H9 (cell line): ENCODE results near the gene NCOR2. TPM values are rescaled to one million over a fixed set of nuclear protein-coding genes. Genes with fewer than 3 reads are reported as not detected.

Experiments
- DNase-seq: peaks from one replicate; pipeline ENCODE4 v3.0.0-alpha.2; 2017
- H2AFZ ChIP-seq: one replicate; pipeline ENCODE4 v1.6.1; 2013; ENCODE audit warnings: mild to moderate bottlenecking, low read length, control low read depth, moderate library complexity
- H2AK5ac ChIP-seq: 2 replicates; pipeline ENCODE4 v1.6.1; 2013; ENCODE audit warnings: low read length, control low read depth, mixed read lengths; ENCODE audit not compliant: insufficient read length
- H2BK120ac ChIP-seq: one replicate; pipeline ENCODE4 v1.6.1; 2013; ENCODE audit warnings: low read depth, mild to moderate bottlenecking, low read length, control low read depth, inconsistent platforms; ENCODE audit not compliant: poor library complexity, severe bottlenecking
- H2BK12ac ChIP-seq: 2 replicates; pipeline ENCODE4 v1.6.1; 2013; ENCODE audit warnings: low read length, control low read depth, mixed read lengths, low read depth; ENCODE audit not compliant: insufficient read length
- H2BK15ac ChIP-seq: 2 replicates; pipeline ENCODE4 v1.6.1; 2013; ENCODE audit warnings: low read depth, low read length, control low read depth
- H2BK20ac ChIP-seq: one replicate; pipeline ENCODE4 v1.6.1; 2013; ENCODE audit warnings: low read depth, mild to moderate bottlenecking, low read length, control low read depth, inconsistent platforms; ENCODE audit not compliant: poor library complexity, severe bottlenecking
- H2BK5ac ChIP-seq: 2 replicates; pipeline ENCODE4 v1.6.1; 2013; ENCODE audit warnings: low read length, control low read depth, mixed read lengths; ENCODE audit not compliant: insufficient read length
- H3K14ac ChIP-seq: 2 replicates; pipeline ENCODE4 v1.6.1; 2013; ENCODE audit warnings: low read length, control low read depth; ENCODE audit not compliant: insufficient read depth
- H3K18ac ChIP-seq: 2 replicates; pipeline ENCODE4 v1.6.1; 2013; ENCODE audit warnings: low read depth, mild to moderate bottlenecking, mixed read lengths, low read length, control low read depth; ENCODE audit not compliant: insufficient read length
- H3K23ac ChIP-seq: 2 replicates; pipeline ENCODE4 v1.6.1; 2013; ENCODE audit warnings: low read length, control low read depth, mixed read lengths, low read depth; ENCODE audit not compliant: insufficient read length
- H3K23me2 ChIP-seq: 2 replicates; pipeline ENCODE4 v1.6.1; 2013; ENCODE audit warnings: low read depth, mild to moderate bottlenecking, mixed read lengths, low read length, control low read depth; ENCODE audit not compliant: insufficient read length, poor library complexity, severe bottlenecking
- H3K27ac ChIP-seq: 2 replicates; pipeline ENCODE4 v1.5.1; 2013; ENCODE audit warnings: low read length, control low read depth, mixed read lengths, low read depth; ENCODE audit not compliant: insufficient read length
- H3K27me3 ChIP-seq: 2 replicates; pipeline ENCODE4 v1.6.1; 2013; ENCODE audit warnings: low read length, control low read depth, inconsistent platforms; ENCODE audit not compliant: insufficient read depth
- H3K4ac ChIP-seq: 2 replicates; pipeline ENCODE4 v1.6.1; 2013; ENCODE audit warnings: low read depth, mild to moderate bottlenecking, control low read depth, inconsistent platforms, low read length, moderate library complexity
- H3K4me1 ChIP-seq: 2 replicates; pipeline ENCODE4 v1.6.1; 2013; ENCODE audit warnings: low read length, control low read depth, inconsistent platforms; ENCODE audit not compliant: insufficient read depth
- H3K4me2 ChIP-seq: 2 replicates; pipeline ENCODE4 v1.6.1; 2013; ENCODE audit warnings: low read length, control low read depth, mixed read lengths; ENCODE audit not compliant: insufficient read length, insufficient read depth
- H3K56ac ChIP-seq: 2 replicates; pipeline ENCODE4 v1.6.1; 2013; ENCODE audit warnings: low read depth, mild to moderate bottlenecking, mixed read lengths, low read length, control low read depth; ENCODE audit not compliant: insufficient read length
- H3K79me1 ChIP-seq: 2 replicates; pipeline ENCODE4 v1.6.1; 2013; ENCODE audit warnings: low read depth, mild to moderate bottlenecking, moderate library complexity, low read length, control low read depth, inconsistent platforms; ENCODE audit not compliant: insufficient read depth, poor library complexity, severe bottlenecking
- H3K79me2 ChIP-seq: 2 replicates; pipeline ENCODE4 v1.6.1; 2013; ENCODE audit warnings: low read length, control low read depth, inconsistent platforms; ENCODE audit not compliant: insufficient read depth
- H3K9ac ChIP-seq: 2 replicates; pipeline ENCODE4 v1.6.1; 2013; ENCODE audit warnings: low read length, control low read depth, mixed read lengths; ENCODE audit not compliant: insufficient read length; ENCODE audit errors: extremely low read depth
- H3K9me3 ChIP-seq: one replicate; pipeline ENCODE4 v1.6.1; 2013; ENCODE audit warnings: low read depth, low read length, inconsistent platforms; ENCODE audit not compliant: control insufficient read depth
- H3T11ph ChIP-seq: one replicate; pipeline ENCODE4 v1.6.1; 2013; ENCODE audit warnings: mild to moderate bottlenecking, low read length, control low read depth, inconsistent platforms
- H4K20me1 ChIP-seq: one replicate; pipeline ENCODE4 v1.6.1; 2013; ENCODE audit not compliant: control insufficient read depth, insufficient read length, insufficient read depth
- H4K5ac ChIP-seq: 2 replicates; pipeline ENCODE4 v1.6.1; 2013; ENCODE audit warnings: low read depth, mild to moderate bottlenecking, mixed read lengths, low read length, control low read depth; ENCODE audit not compliant: insufficient read length
- H4K8ac ChIP-seq: replicated peaks from 2 replicates; pipeline ENCODE4 v1.6.1; 2013; ENCODE audit warnings: low read length, control low read depth, mixed read lengths, low read depth; ENCODE audit not compliant: insufficient read length
- H4K91ac ChIP-seq: 2 replicates; pipeline ENCODE4 v1.6.1; 2013; ENCODE audit warnings: low read depth, mild to moderate bottlenecking, moderate library complexity, mixed read lengths, low read length, control low read depth; ENCODE audit not compliant: insufficient read length
- H3K27ac Mint-ChIP-seq, 3 experiments: 2 replicates in 2 of 3; 3 replicates in 1 of 3; pipeline ENCODE4 v1.8.0; 2020 to 2021; ENCODE audit warnings: mixed read lengths in 3 of 3, mild to moderate bottlenecking in 1 of 3, moderate library complexity in 1 of 3
- H3K27me3 Mint-ChIP-seq: 2 replicates; pipeline ENCODE4 v1.8.0; 2021; ENCODE audit warnings: low read depth, mild to moderate bottlenecking, moderate library complexity, mixed read lengths
- H3K36me3 Mint-ChIP-seq, 3 experiments: 2 replicates in 2 of 3; 3 replicates in 1 of 3; pipeline ENCODE4 v1.8.0; 2020 to 2021; ENCODE audit warnings: low read depth in 3 of 3, mixed read lengths in 3 of 3; ENCODE audit not compliant: insufficient read depth in 1 of 3
- H3K4me1 Mint-ChIP-seq, 2 experiments: 2 replicates each; pipeline ENCODE4 v1.8.0; 2020; ENCODE audit warnings: mixed read lengths in 2 of 2
- H3K4me3 Mint-ChIP-seq, 2 experiments: 2 replicates in 1 of 2; 3 replicates in 1 of 2; pipeline ENCODE4 v1.8.0; 2020 to 2021; ENCODE audit warnings: mild to moderate bottlenecking in 2 of 2, mixed read lengths in 2 of 2, moderate library complexity in 1 of 2
- H3K9me3 Mint-ChIP-seq, 2 experiments: 2 replicates in 1 of 2; 3 replicates in 1 of 2; pipeline ENCODE4 v1.8.0; 2020; ENCODE audit warnings: mild to moderate bottlenecking in 2 of 2, mixed read lengths in 2 of 2, moderate library complexity in 1 of 2
- CTCF ChIP-seq: fragments of 200-600 bp; sonication (generic); conservative IDR thresholded peaks from 3 replicates; pipeline ENCODE4 v1.8.0; 2021; ENCODE audit warnings: antibody characterized with exemption, mild to moderate bottlenecking
- WGBS: extraction: QIAGEN DNeasy Blood & Tissue Kit; methylation state at CpG from one replicate; pipeline ENCODE4 v1.1.7; 2013; ENCODE audit warnings: missing lambda C conversion rate, low lambda C conversion rate, mixed read lengths; ENCODE audit not compliant: insufficient read length; ENCODE audit errors: extremely low coverage; 5-methylcytosine and 5-hydroxymethylcytosine counted together
- total RNA-seq: library from RNA; stranded (reverse); gene quantifications from 2 replicates; pipeline ENCODE4 v1.2.1, GENCODE V29; 2021

Gene NCOR2
- total RNA-seq, 1 experiment from 2014 or later: 226 TPM

- no peak for DNase-seq
- TF ChIP-seq CTCF: no peak
- H3K4ac ChIP-seq: no peak overlapping the region
- H3K23ac ChIP-seq: no peak overlapping the region
- Mint-ChIP-seq H3K27me3 (peaks cover 7% of the 10 kb centered on the region), H3K27ac (peak overlapping the region in 2 of 3 experiments; percentile 41 to 71; a peak in 3 of 7 replicates), H3K9me3 (peaks cover 0 to 5% of the 10 kb centered on the region in 2 experiments; a peak in 2 of 5 replicates), H3K36me3 (peaks cover 0 to 11% (median 0%) of the 10 kb centered on the region in 3 experiments; a peak in 3 of 7 replicates), H3K4me3 (no peak overlapping the region), H3K4me1 (peaks cover 22% of the 10 kb centered on the region in 2 experiments)
- no CpG with 5 or more reads among the region's 13 CpGs for WGBS
- no peak overlapping the region for H2BK12ac ChIP-seq
- no peak overlapping the region for H2BK15ac ChIP-seq
- H3K4me2 ChIP-seq: no peak overlapping the region
- no peak overlapping the region for H3K14ac ChIP-seq
- no peaks in the 10 kb centered on the region for H3K79me2 ChIP-seq
- peaks cover 2% of the 10 kb centered on the region; the same call in 1 of the 2 replicates for H3K4me1 ChIP-seq
- no peak overlapping the region for H2AK5ac ChIP-seq
- H3K27ac ChIP-seq: no peak overlapping the region
- H2BK5ac ChIP-seq: no peak overlapping the region
- no peak overlapping the region for H4K5ac ChIP-seq
- H3K23me2 ChIP-seq: no peaks in the 10 kb centered on the region
- no peak overlapping the region for H3K18ac ChIP-seq
- no peak overlapping the region for H2BK20ac ChIP-seq
- peaks cover 2% of the 10 kb centered on the region for H4K20me1 ChIP-seq
- no peak overlapping the region for H4K8ac ChIP-seq
- H3T11ph ChIP-seq: no peak overlapping the region
- no peak overlapping the region for H3K56ac ChIP-seq
- H3K9me3 ChIP-seq: no peaks in the 10 kb centered on the region
- H4K91ac ChIP-seq: no peak overlapping the region
- H2AFZ ChIP-seq: no peak overlapping the region
- H2BK120ac ChIP-seq: peak overlapping the region; percentile 38
- no peaks in the 10 kb centered on the region for H3K27me3 ChIP-seq
- H3K79me1 ChIP-seq: no peaks in the 10 kb centered on the region
- H3K9ac ChIP-seq: no peak overlapping the region
Measured at GRCh38 chr12:124605150-124605882, 37.9 kb upstream of the NCOR2 start.
